Measurements from ENCODE around the gene ARL15.

DNA sequence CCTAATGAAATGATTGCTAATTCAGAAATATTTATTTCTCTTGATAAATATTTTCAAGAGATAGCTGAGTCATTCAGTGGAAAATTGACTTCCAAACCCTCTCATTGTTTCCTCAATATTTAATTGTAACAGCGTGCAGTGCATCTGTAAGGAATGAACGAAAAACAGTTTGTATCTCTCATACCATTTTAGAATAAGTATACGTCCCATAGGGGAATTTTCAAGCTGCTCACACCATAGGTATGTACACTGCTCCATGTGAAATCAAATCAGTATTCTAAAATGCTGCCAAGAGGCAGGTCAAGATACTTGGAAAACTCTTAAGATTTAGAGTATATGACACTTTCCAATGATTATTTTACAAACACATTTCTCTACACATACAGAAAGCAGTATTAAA is 202.2 kb downstream of the ARL15 start:
- no peak for TF ChIP-seq EZH2 (IDR thresholded peaks at IDR 0.05)
- no peak for TF ChIP-seq POLR2AphosphoS5 (IDR thresholded peaks at IDR 0.05; ENCODE audit: borderline replicate concordance, low read depth, low read length)
